Activated gamma-delta T cell treated with anti-CD3 and anti-CD28 coated beads, Interleukin-2, amount 50 U/mL, for 16 hours (primary cell): ENCODE data around the gene SV2B.

ENCODE experiments used
- DNase-seq: peaks from one replicate; pipeline ENCODE4 v3.0.0-alpha.2; 2020; ENCODE audit warnings: low read depth

SV2B gene

GRCh38 chr15:91141097-91141496 is 41.0 kb downstream of the SV2B start:
- DNase-seq = no peak

- DNase-seq = no peak
Measured at GRCh38 chr15:91142106-91142744, 42.2 kb downstream of the SV2B start.

GRCh38 chr15:91142946-91143345 is 42.9 kb downstream of the SV2B start:
- DNase-seq = no peak

- no peak for DNase-seq
Measured at GRCh38 chr15:91146728-91147127, 46.7 kb downstream of the SV2B start.

GRCh38 chr15:91148243-91148642 is 48.2 kb downstream of the SV2B start:
- DNase-seq = no peak

- no peak for DNase-seq
Measured at GRCh38 chr15:91150502-91151160, 50.6 kb downstream of the SV2B start.

- DNase-seq = no peak
Measured at GRCh38 chr15:91151781-91152563, 51.9 kb downstream of the SV2B start.

GRCh38 chr15:91152896-91153581 is 53.0 kb downstream of the SV2B start:
- no peak for DNase-seq

- DNase-seq = no peak
Measured at GRCh38 chr15:91153954-91154353, 53.9 kb downstream of the SV2B start.

- DNase-seq = no peak
Measured at GRCh38 chr15:91156175-91156726, 56.2 kb downstream of the SV2B start.

- no peak for DNase-seq
Measured at GRCh38 chr15:91158415-91159394, 58.6 kb downstream of the SV2B start.

GRCh38 chr15:91165850-91166249 is 65.8 kb downstream of the SV2B start:
- DNase-seq = no peak

GRCh38 chr15:91168457-91168856 is 68.4 kb downstream of the SV2B start:
- no peak for DNase-seq

GRCh38 chr15:91171334-91171733 is 71.3 kb downstream of the SV2B start:
- DNase-seq = no peak

- no peak for DNase-seq
Measured at GRCh38 chr15:91182101-91182500, 82.0 kb downstream of the SV2B start.

- DNase-seq = no peak
Measured at GRCh38 chr15:91183596-91183995, 83.5 kb downstream of the SV2B start.

- no peak for DNase-seq
Measured at GRCh38 chr15:91184441-91184840, 84.4 kb downstream of the SV2B start.

- DNase-seq = no peak
Measured at GRCh38 chr15:91186904-91187656, 87.0 kb downstream of the SV2B start.

- DNase-seq = no peak
Measured at GRCh38 chr15:91192285-91192684, 92.2 kb downstream of the SV2B start.

GRCh38 chr15:91192690-91193377 is 92.8 kb downstream of the SV2B start:
- DNase-seq = no peak
